GM19351 (cell line): Measurements from ENCODE around the gene FMN2.

ENCODE experiments used
- ATAC-seq: cut with Tn5 transposase; IDR thresholded peaks from one replicate; pipeline ENCODE4 v1.9.1; 2021; ENCODE audit warnings: mild to moderate bottlenecking, moderate library complexity; ENCODE audit not compliant: unreplicated experiment

The FMN2 gene

DNA sequence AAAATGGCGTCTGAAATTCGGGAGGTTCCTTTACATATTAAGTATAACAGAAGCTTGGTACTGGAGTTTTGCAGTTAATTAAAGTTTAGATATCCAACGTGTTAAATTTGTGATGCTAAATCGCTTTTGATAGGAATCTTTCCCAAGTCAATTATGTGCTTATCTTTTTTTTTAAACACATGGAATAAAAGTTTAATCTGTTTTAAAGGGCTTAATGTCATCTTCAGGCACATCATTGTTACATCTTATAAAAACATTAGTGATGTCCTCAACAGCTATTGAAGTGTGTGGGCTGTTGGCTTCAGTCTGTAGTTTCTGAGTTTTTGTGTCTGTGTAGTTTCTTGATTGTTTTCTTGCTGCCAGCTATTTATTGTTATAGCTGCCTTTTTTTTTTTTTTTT, 5.3 kb downstream of the FMN2 start:
- ATAC-seq: no peak

DNA sequence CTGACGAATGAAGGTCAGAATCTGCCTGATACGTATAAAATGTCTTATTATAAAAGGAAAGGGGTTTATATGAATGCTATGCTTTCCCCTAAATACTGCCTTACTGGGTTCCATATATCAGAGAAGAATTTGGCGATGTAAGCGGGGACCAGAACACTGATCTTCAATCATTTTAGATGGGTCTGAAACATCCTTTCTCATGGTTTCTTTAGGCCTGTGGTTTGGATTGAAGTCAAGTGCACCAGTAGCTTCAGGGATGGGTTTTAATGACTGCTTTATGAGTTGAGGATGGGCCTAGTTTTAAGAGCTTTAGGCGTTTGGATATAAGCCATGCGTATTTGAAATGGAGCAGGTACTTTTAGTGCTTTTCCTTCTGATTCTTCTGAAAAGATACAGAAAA, 6.9 kb downstream of the FMN2 start:
- no peak for ATAC-seq

GRCh38 chr1:240099329-240099728, 7.6 kb downstream of the FMN2 start:
- ATAC-seq: no peak

DNA sequence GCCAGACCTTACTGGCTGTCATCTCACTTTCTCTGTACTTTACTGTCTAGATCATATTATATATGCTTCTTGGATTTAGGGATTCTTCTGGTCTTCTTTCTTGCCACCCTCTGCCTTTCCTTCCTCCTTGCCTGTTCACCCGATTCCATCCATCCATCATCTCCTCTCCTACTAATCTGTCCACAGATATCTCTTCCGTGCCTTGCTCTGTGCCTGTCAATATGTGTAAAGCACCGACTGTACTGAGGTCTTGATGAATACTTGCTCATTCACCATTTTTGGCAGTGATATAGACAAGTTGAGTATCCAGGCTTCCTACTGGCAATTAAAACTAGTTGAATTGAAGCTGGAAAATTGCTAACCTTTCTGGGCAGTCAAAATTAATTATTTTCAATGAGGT, 8.1 kb downstream of the FMN2 start:
- ATAC-seq: no peak

DNA sequence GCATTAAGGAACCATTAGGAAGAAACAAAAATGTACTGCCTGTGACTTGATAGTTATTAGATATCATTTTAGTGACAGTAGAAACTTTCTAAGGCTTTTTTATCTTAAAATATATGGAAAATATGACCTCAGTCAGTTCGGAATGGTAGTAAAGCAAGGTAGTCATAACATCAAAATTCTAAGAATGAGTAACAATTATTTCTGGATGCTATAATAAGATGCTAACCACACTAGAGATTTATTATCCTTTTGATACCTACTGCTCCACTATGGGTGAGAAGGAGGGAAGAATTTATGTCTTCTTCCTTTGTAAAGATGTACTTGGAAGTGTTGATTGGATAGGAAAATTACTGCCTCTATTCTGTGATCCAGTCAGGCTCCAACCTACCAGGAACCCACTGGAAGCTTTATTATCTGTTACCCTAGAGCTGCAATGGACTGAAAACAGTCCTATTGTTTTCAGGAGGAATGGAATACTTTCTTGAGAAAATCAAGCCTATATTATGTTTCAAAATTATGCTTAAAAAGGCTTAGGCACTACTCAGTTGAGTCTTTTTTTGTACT, 8.8 kb downstream of the FMN2 start:
- no peak for ATAC-seq

GRCh38 chr1:240101306-240101705, 9.6 kb downstream of the FMN2 start:
- no peak for ATAC-seq

DNA sequence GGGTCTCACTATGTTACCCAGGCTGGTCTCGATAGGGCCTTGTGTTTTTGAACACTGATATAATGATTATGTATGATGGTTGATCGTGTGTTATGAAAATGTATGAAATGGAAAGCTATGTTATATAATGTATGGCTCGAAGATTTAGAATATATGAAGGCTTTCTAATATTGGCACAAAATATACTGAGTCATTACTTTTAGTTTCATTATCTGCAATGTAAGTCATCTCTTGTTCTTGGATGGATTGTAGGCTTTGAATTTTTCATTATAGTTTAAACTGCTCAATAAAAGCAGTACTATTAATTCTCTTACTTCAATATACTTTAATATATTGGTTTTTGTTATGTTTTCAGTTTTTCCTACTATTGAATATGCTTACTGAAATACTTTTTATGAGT, 10.1 kb downstream of the FMN2 start:
- ATAC-seq: no peak

DNA sequence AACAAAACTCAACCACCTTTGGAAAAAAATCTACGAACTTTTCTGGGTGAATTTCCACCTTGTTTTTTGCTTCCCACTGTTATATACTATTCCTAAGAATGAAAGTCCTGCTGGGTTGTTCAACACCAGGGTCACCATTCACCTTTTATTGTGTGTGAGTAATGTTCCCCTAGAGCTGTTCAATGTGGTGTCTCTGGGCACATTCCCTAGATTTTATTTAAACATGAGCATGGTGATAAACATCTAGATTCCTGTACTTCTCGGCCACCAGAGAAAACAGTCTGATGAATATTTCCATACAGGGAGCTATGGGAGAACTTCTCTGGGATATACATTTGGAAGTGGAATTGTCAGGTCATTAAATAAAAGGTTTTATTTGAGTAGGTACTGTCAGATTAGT, 13.0 kb downstream of the FMN2 start:
- no peak for ATAC-seq

DNA sequence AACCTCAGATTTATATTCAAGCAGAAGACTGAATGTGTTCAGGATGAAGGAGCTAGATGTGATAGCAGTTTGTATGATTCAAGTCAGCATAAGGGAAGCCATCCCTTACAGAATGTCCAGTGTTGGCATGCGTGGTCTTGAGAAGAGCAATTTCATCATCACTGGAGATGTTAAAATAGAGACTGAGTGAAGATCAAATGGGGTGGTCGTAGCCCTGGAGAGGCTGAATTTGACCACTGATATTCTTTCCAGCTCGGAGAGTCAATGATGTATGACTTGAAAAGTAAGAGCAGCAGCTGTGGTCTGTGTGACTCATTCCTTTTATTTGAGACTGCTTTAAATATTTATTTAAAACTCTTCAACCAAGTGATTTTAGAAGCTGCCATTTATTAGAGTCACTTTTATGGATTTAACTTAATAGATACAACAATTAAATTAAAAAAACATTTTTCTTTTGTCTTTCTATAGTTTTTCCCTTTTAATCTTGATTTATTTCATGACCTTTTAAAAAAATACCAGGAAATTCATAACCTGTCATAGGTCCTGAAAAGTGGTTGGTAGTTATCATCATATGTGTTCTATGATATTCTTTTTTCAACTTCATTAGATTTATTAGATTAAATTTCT, 15.5 kb downstream of the FMN2 start:
- no peak for ATAC-seq

GRCh38 chr1:240109130-240109529, 17.4 kb downstream of the FMN2 start:
- ATAC-seq: no peak

- no peak for ATAC-seq
Measured at GRCh38 chr1:240109920-240110636, 18.4 kb downstream of the FMN2 start.

DNA sequence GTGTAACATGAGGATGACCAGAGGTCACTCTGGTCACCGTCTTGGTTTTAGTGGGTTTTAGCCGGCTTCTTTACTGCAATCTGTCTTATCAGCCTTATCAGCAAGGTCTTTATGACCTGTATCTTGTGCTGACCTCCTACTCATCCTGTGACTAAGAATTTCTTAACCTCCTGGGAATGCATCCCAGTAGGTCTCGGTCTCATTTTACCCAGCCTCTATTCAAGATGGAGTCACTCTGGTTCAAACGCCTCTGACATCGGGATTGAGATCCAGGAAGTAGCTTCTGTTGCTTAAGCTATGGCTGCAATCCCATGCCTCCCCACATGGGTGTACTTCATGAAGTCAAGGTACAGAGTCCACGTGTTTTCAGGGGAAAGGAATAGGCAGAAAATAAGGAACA, 19.9 kb downstream of the FMN2 start:
- ATAC-seq: no peak

DNA sequence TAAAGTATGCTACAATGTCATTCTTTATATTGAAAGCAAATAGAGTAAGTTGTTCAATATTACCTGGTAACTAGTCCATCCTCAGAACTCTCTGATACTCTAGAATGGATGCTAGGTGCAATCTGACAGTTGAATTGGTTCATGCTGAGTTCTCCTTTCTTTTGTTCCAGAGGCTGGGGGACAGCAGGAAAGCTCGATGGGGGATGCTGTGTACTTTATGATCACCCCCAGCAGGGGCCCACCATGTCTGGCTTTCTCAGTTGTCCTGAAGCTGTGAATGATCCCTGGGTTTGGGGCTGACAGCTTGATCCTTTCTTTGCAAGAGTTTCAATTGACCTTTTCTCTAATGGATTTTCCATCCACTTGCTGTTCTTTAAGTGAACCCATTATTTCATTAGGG, 22.5 kb downstream of the FMN2 start:
- ATAC-seq: no peak

- ATAC-seq: no peak
Measured at GRCh38 chr1:240115831-240116230, 24.1 kb downstream of the FMN2 start.

GRCh38 chr1:240116831-240117769, 25.4 kb downstream of the FMN2 start:
- no peak for ATAC-seq

- no peak for ATAC-seq
Measured at GRCh38 chr1:240117930-240118329, 26.2 kb downstream of the FMN2 start.

GRCh38 chr1:240122639-240123613, 31.2 kb downstream of the FMN2 start:
- no peak for ATAC-seq

DNA sequence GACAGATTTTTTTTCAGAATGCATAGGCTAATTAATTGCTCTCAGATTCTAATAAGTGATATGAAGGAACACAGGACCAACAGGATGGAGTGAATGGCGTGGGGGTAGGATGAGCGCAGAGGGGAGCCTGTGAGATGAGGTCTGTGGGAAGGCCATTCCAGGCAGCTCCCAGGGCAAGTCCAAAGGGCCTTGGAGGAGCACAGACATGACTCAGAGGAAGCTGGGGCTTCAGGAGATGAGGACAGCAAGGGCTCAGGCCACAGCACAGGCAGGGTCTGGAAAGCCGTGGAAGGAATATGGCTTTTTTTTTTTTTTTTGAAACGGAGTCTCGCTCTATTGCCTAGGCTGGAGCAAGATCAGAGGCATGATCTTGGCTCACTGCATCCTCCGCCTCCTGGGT, 35.1 kb downstream of the FMN2 start:
- ATAC-seq: no peak

DNA sequence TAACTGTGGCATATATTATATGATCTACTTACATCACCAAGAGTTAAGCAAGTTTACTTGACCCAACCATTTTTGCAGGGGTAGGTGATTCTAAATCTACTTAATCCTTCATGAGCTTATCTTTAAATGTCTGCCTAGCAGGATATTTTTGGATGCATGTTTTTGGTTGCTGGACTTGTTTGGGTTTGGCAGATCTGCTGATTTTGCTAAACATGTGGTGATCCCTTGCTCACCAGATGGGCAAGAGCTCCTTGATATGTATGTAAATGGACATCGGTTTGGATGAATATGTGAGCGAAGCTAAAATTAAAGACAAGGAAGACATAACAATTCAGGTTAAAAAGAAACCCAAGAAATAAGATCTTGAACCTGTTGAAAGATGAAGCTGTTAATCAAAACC, 36.7 kb downstream of the FMN2 start:
- ATAC-seq: no peak

GRCh38 chr1:240134113-240134512, 42.4 kb downstream of the FMN2 start:
- ATAC-seq: no peak
